Measurements from ENCODE around the gene ANKFY1.

ANKFY1 gene

DNA sequence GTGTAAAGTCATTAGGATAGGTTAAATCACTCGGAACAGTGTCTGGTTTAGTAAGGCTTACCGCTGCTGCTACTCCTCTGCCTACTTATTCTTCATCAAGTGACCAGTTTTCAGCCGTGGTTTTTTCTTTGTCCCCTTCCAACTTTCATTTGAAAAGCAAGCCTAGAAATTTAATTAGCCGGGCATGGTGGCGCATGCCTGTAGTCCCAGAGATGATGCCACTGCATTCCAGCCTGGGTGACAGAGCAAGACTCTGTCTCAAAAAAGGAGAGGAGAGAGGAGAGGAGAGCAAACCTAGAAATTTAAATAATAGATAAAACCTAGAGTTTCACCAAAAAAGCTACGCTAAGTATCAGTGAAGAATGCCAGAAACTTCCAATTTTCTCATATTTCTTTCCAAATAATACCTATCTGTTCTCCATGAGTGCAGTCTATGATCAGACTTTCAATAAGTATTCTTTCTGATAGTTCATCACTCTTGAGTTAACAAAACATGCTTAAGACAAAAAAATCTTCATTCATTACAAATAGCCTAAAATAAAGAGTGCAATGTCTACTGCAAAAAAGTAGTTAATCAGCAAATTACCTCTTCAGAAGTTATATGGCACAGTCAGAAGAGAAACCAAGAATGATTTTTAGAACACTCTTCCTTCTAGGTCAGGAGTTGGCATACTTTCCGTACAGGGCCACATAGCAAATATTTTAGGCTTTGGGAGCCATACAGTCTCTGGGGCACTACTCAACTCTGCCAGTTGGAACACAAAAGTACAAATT lies 15.1 kb downstream of the ANKFY1 start:
- H3K27ac ChIP-seq (ENCODE audit: low read depth, low read length), result no peak overlapping the region
- peaks cover 2% of the 10 kb centered on the region for H4K20me1 ChIP-seq (ENCODE audit: control insufficient read depth, insufficient read depth, low read depth, low read length)
- peaks cover 6% of the 10 kb centered on the region; the same call in 1 of the 2 replicates for H3K4me1 ChIP-seq (ENCODE audit: control insufficient read depth, low read length)
- no peaks in the 10 kb centered on the region for H3K9me2 ChIP-seq (replicated peaks; ENCODE audit: control insufficient read depth, low read length)
- no peak overlapping the region for H3K4me3 ChIP-seq (ENCODE audit: low read length)
- H3K4me2 ChIP-seq (ENCODE audit: low read length), result no peak overlapping the region
- H3F3A ChIP-seq (ENCODE audit: control insufficient read depth, insufficient read depth), result 0 out of 2 replicates have a peak, but pooled peaks cover 5% of the 10 kb centered on the region
- no peaks in the 10 kb centered on the region for H3K9me3 ChIP-seq (ENCODE audit: control insufficient read depth, insufficient read depth, low read length)
- TF ChIP-seq, protein P1, sequence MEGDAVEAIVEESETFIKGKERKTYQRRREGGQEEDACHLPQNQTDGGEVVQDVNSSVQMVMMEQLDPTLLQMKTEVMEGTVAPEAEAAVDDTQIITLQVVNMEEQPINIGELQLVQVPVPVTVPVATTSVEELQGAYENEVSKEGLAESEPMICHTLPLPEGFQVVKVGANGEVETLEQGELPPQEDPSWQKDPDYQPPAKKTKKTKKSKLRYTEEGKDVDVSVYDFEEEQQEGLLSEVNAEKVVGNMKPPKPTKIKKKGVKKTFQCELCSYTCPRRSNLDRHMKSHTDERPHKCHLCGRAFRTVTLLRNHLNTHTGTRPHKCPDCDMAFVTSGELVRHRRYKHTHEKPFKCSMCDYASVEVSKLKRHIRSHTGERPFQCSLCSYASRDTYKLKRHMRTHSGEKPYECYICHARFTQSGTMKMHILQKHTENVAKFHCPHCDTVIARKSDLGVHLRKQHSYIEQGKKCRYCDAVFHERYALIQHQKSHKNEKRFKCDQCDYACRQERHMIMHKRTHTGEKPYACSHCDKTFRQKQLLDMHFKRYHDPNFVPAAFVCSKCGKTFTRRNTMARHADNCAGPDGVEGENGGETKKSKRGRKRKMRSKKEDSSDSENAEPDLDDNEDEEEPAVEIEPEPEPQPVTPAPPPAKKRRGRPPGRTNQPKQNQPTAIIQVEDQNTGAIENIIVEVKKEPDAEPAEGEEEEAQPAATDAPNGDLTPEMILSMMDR (IDR thresholded peaks at IDR 0.05; ENCODE audit: low read depth, low read length, poor library complexity, severe bottlenecking), result no peak
- TF ChIP-seq EZH2phosphoT487 (IDR thresholded peaks at IDR 0.05; ENCODE audit: borderline replicate concordance, low read length), result no peak
- peaks cover 95% of the 10 kb centered on the region for H3K79me2 ChIP-seq (ENCODE audit: control insufficient read depth, low read length)
- H3K27me3 ChIP-seq (ENCODE audit: control insufficient read depth, low read length), result no peaks in the 10 kb centered on the region
- peaks cover 29% of the 10 kb centered on the region for H3K36me3 ChIP-seq (ENCODE audit: control insufficient read depth, low read length)

- no peak overlapping the region for H3K27ac ChIP-seq (ENCODE audit: low read depth, low read length)
- TF ChIP-seq, protein P1 (IDR thresholded peaks at IDR 0.05; ENCODE audit: low read depth, low read length, poor library complexity, severe bottlenecking), result no peak
- TF ChIP-seq EZH2phosphoT487 (IDR thresholded peaks at IDR 0.05; ENCODE audit: borderline replicate concordance, low read length), result no peak
- H3K36me3 ChIP-seq (ENCODE audit: control insufficient read depth, low read length), result peaks cover 33% of the 10 kb centered on the region
- no peaks in the 10 kb centered on the region for H3K9me2 ChIP-seq (replicated peaks; ENCODE audit: control insufficient read depth, low read length)
- 0 out of 2 replicates have a peak, but pooled peaks cover 5% of the 10 kb centered on the region for H3F3A ChIP-seq (ENCODE audit: control insufficient read depth, insufficient read depth)
- H3K9me3 ChIP-seq (ENCODE audit: control insufficient read depth, insufficient read depth, low read length), result no peaks in the 10 kb centered on the region
- H4K20me1 ChIP-seq (ENCODE audit: control insufficient read depth, insufficient read depth, low read depth, low read length), result peaks cover 2% of the 10 kb centered on the region
- H3K27me3 ChIP-seq (ENCODE audit: control insufficient read depth, low read length), result no peaks in the 10 kb centered on the region
- peaks cover 6% of the 10 kb centered on the region; the same call in 1 of the 2 replicates for H3K4me1 ChIP-seq (ENCODE audit: control insufficient read depth, low read length)
- H3K4me3 ChIP-seq (ENCODE audit: low read length), result no peak overlapping the region
- peaks cover 93% of the 10 kb centered on the region for H3K79me2 ChIP-seq (ENCODE audit: control insufficient read depth, low read length)
- H3K4me2 ChIP-seq (ENCODE audit: low read length), result no peak overlapping the region
Observed at GRCh38 chr17:4247971-4248388, 15.8 kb downstream of the ANKFY1 start.

GRCh38 chr17:4247361-4247970 lies 16.3 kb downstream of the ANKFY1 start:
- Histone ChIP-seq H3K27me3 (ENCODE audit: control insufficient read depth, low read length) (no peaks in the 10 kb centered on the region), H3K9me2 (replicated peaks; ENCODE audit: control insufficient read depth, low read length) (no peaks in the 10 kb centered on the region), H3K9me3 (ENCODE audit: control insufficient read depth, insufficient read depth, low read length) (no peaks in the 10 kb centered on the region), H4K20me1 (ENCODE audit: control insufficient read depth, insufficient read depth, low read depth, low read length) (peaks cover 2% of the 10 kb centered on the region), H3K79me2 (ENCODE audit: control insufficient read depth, low read length) (peaks cover 92% of the 10 kb centered on the region), H3F3A (ENCODE audit: control insufficient read depth, insufficient read depth) (0 out of 2 replicates have a peak, but pooled peaks cover 5% of the 10 kb centered on the region), H3K36me3 (ENCODE audit: control insufficient read depth, low read length) (peaks cover 37% of the 10 kb centered on the region), H3K4me2 (ENCODE audit: low read length) (no peak overlapping the region), H3K4me3 (ENCODE audit: low read length) (no peak overlapping the region), H3K4me1 (ENCODE audit: control insufficient read depth, low read length) (peaks cover 6% of the 10 kb centered on the region; the same call in 1 of the 2 replicates), H3K27ac (ENCODE audit: low read depth, low read length) (no peak overlapping the region)
- no peak for TF ChIP-seq EZH2phosphoT487 (IDR thresholded peaks at IDR 0.05; ENCODE audit: borderline replicate concordance, low read length)
- TF ChIP-seq, protein P1 (IDR thresholded peaks at IDR 0.05; ENCODE audit: low read depth, low read length, poor library complexity, severe bottlenecking), result no peak

Measured in DOHH2 (cell line).